ENCODE measurements around the gene ITGB5. TPM values are rescaled to one million over a fixed set of nuclear protein-coding genes. Genes with fewer than 3 reads are reported as not detected.

ITGB5 gene
- total RNA-seq, 1 experiment from 2014 or later = 225 TPM

DNA sequence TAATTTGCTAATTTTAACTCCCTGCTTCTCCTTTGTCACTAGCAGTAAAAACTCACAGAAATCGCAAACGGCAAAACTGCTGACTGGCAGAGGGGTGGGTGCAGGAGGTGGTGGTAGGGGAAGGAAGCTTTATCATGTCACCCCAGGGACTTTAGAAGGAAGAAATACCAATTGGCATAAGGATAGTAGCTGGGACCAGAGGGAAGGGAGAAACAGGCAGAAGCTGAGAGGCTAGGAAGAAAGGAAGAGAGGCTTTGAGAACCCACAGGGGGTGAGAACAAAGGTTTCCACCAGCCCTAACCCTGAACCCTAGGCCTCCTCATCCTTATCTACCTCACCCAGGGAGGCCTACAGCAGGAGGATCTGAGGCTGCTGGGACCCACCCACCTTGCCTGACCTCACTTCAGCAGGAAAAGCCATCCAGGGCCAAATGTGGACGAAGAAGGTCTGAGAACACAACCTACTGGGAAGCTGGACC is 10.7 kb downstream of the ITGB5 start:
- intact Hi-C loops (cut with micrococcal nuclease; ENCODE audit: unreplicated experiment) = no loop called here
- H3K27ac Mint-ChIP-seq (ENCODE audit: unreplicated experiment) = peak overlapping the region; percentile 0
- no TSS peak for BruUV-seq (replicated peaks)
- TF ChIP-seq, protein P1, sequence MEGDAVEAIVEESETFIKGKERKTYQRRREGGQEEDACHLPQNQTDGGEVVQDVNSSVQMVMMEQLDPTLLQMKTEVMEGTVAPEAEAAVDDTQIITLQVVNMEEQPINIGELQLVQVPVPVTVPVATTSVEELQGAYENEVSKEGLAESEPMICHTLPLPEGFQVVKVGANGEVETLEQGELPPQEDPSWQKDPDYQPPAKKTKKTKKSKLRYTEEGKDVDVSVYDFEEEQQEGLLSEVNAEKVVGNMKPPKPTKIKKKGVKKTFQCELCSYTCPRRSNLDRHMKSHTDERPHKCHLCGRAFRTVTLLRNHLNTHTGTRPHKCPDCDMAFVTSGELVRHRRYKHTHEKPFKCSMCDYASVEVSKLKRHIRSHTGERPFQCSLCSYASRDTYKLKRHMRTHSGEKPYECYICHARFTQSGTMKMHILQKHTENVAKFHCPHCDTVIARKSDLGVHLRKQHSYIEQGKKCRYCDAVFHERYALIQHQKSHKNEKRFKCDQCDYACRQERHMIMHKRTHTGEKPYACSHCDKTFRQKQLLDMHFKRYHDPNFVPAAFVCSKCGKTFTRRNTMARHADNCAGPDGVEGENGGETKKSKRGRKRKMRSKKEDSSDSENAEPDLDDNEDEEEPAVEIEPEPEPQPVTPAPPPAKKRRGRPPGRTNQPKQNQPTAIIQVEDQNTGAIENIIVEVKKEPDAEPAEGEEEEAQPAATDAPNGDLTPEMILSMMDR (IDR thresholded peaks at IDR 0.05; ENCODE audit: unreplicated experiment) = no peak
- no peak for DNase-seq
- no peaks in the 10 kb centered on the region for H3K9me3 Mint-ChIP-seq (ENCODE audit: low read depth, unreplicated experiment)
- CTCF ChIA-PET = no interaction called here
- no peaks in the 10 kb centered on the region for H3K27me3 Mint-ChIP-seq (ENCODE audit: unreplicated experiment)
- H3K4me3 Mint-ChIP-seq (ENCODE audit: low read depth, unreplicated experiment) = no peak overlapping the region
- H3K36me3 Mint-ChIP-seq (ENCODE audit: insufficient read depth, unreplicated experiment) = peaks cover 27% of the 10 kb centered on the region
- peaks cover 50% of the 10 kb centered on the region for H3K4me1 Mint-ChIP-seq (ENCODE audit: low read depth, unreplicated experiment)

DNA sequence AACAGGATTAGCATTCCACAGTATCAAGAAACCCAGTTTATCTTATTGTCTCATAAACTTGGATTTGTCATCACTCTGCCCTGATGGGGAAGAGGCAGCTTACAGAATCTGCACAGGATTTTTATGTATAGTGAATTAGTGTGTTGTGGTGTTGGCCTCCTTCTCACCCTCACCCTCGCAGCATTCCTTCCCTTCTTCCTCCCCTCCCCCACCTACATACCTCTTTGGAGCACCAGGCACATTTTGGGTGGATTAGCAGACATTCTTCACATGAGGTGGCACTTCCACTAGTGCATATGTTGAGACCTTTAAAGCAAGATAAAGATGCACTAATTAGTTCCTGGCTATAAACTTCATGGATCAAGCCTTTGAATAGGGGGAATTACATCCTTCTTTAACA is 13.9 kb downstream of the ITGB5 start:
- no TSS peak for BruUV-seq (replicated peaks)
- intact Hi-C loops (cut with micrococcal nuclease; ENCODE audit: unreplicated experiment) = no loop called here
- Mint-ChIP-seq H3K36me3 (ENCODE audit: insufficient read depth, unreplicated experiment) (peaks cover 24% of the 10 kb centered on the region), H3K4me1 (ENCODE audit: low read depth, unreplicated experiment) (peaks cover 26% of the 10 kb centered on the region), H3K27ac (ENCODE audit: unreplicated experiment) (no peak overlapping the region), H3K9me3 (ENCODE audit: low read depth, unreplicated experiment) (no peaks in the 10 kb centered on the region), H3K27me3 (ENCODE audit: unreplicated experiment) (no peaks in the 10 kb centered on the region), H3K4me3 (ENCODE audit: low read depth, unreplicated experiment) (no peak overlapping the region)
- CTCF ChIA-PET = no interaction called here
- DNase-seq = no peak
- TF ChIP-seq, protein P1 (IDR thresholded peaks at IDR 0.05; ENCODE audit: unreplicated experiment) = no peak

DNA sequence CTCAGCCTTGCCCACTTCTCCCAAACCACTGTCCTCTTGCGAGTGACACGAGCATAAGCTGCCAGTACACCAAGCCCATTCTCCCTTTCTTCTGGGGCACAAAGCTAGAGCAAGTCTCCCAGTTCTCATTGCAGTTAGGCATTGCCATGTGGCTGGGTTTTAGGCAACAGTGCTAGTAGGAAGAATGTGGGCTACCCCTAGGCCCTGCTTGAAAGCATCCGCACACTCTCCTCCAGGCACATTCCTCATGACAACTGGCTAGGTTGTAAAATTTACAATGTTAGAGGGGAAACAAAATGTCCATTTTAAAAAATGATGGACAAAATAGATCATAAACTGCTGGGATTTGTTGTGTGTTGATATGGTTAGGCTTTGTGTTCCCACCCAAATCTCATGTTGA is 19.7 kb downstream of the ITGB5 start:
- peaks cover 22% of the 10 kb centered on the region for H3K36me3 Mint-ChIP-seq (ENCODE audit: insufficient read depth, unreplicated experiment)
- no peaks in the 10 kb centered on the region for H3K27me3 Mint-ChIP-seq (ENCODE audit: unreplicated experiment)
- no peak for DNase-seq
- no TSS peak for BruUV-seq (replicated peaks)
- intact Hi-C loops (cut with micrococcal nuclease; ENCODE audit: unreplicated experiment) = no loop called here
- CTCF ChIA-PET = no interaction called here
- peaks cover 27% of the 10 kb centered on the region for H3K4me1 Mint-ChIP-seq (ENCODE audit: low read depth, unreplicated experiment)
- no peak overlapping the region for H3K4me3 Mint-ChIP-seq (ENCODE audit: low read depth, unreplicated experiment)
- no peak overlapping the region for H3K27ac Mint-ChIP-seq (ENCODE audit: unreplicated experiment)
- TF ChIP-seq, protein P1 (IDR thresholded peaks at IDR 0.05; ENCODE audit: unreplicated experiment) = no peak
- H3K9me3 Mint-ChIP-seq (ENCODE audit: low read depth, unreplicated experiment) = no peaks in the 10 kb centered on the region

DNA sequence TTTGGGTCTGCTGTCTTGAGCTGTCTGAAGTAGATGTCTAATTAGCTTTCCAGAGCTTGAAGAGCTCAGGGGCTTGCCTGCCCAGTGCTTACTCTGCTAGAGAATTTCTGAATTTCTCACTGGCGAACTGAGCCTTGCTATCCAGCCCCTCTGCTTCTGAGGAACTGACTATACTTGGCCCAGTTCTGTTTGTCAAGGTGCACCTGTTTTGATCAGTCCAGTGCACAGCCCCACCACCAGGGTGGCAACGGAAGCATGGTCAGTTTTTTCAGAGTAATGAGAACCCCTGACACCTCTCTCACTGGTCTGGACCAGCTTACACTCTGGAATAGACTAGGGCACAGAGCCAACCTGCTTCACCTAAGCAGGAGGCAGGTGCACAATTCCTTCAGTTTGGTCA is 25.2 kb downstream of the ITGB5 start:
- TF ChIP-seq, protein P1 (IDR thresholded peaks at IDR 0.05; ENCODE audit: unreplicated experiment) = no peak
- no TSS peak for BruUV-seq (replicated peaks)
- Mint-ChIP-seq H3K36me3 (ENCODE audit: insufficient read depth, unreplicated experiment) (peaks cover 15% of the 10 kb centered on the region), H3K4me1 (ENCODE audit: low read depth, unreplicated experiment) (peaks cover 49% of the 10 kb centered on the region), H3K9me3 (ENCODE audit: low read depth, unreplicated experiment) (no peaks in the 10 kb centered on the region), H3K27me3 (ENCODE audit: unreplicated experiment) (no peaks in the 10 kb centered on the region), H3K4me3 (ENCODE audit: low read depth, unreplicated experiment) (no peak overlapping the region), H3K27ac (ENCODE audit: unreplicated experiment) (no peak overlapping the region)
- CTCF ChIA-PET = interaction anchor here (1.5 kb wide), 1 partner anchor 76 kb away, joined by 5 read pairs; no protein-coding TSS in a partner anchor
- DNase-seq = no peak
- intact Hi-C loops (cut with micrococcal nuclease; ENCODE audit: unreplicated experiment) = no loop called here

Measured in Calu3 (cell line).